IMR-90 (cell line): ENCODE results near the gene CERK.

ENCODE experiments used
- CTCF ChIP-seq: conservative IDR thresholded peaks from 2 replicates; pipeline ENCODE4 v1.5.1; 2012; ENCODE audit warnings: mild to moderate bottlenecking, low read depth, low read length, improper control_type of control experiment
- MXI1 ChIP-seq: IDR thresholded peaks from 2 replicates; pipeline ENCODE4 v1.6.1; 2012; ENCODE audit warnings: low read depth, mild to moderate bottlenecking, low read length, moderate library complexity, borderline replicate concordance
- POLR2A ChIP-seq: IDR thresholded peaks from 2 replicates; pipeline ENCODE4 v1.6.1; 2012; ENCODE audit warnings: mild to moderate bottlenecking, low read depth, low read length

- TF ChIP-seq POLR2A: no peak
- no peak for TF ChIP-seq CTCF
- no peak for TF ChIP-seq MXI1
These were observed 31.2 kb upstream of the CERK start for GRCh38 chr22:46769191-46769675.
